Endothelial cell of umbilical vein (primary cell): Measurements from ENCODE around the gene DEFB126. TPM values are rescaled to one million over a fixed set of nuclear protein-coding genes. Genes with fewer than 3 reads are reported as not detected.

ENCODE experiments used
- BruUV-seq: library from RNA; stranded (reverse); fragments of 400-500 nt; replicated peaks from 2 replicates; lab custom pipeline; 2021; lab: Mats Ljungman, UMichigan
- CTCF ChIA-PET: fragments of 300-600, 350-600 bp; sonication (Branson Sonifier 250); formaldehyde crosslinking; loops from one replicate; lab custom pipeline; 2021; ENCODE audit warnings: antibody characterized with exemption, inconsistent platforms; lab: Charles Lee
- POLR2A ChIA-PET: fragments of 300-600, 350-600 bp; sonication (Branson Sonifier 250); formaldehyde crosslinking; loops from one replicate; lab custom pipeline; 2021; ENCODE audit warnings: antibody characterized with exemption, inconsistent platforms; lab: Charles Lee
- DNase-seq: peaks from one replicate; pipeline ENCODE4 v3.0.0-alpha.2; 2011; ENCODE audit warnings: low read depth, low spot score
- FAIRE-seq: peaks from 2 replicates; lab custom pipeline; 2011; peaks lifted over from hg19 to GRCh38; lab: Jason Lieb, UNC
- H2AFZ ChIP-seq: 2 replicates; pipeline ENCODE4 v1.6.0; 2012; ENCODE audit warnings: low read depth, low read length, control low read depth, inconsistent platforms
- H3K27ac ChIP-seq: 2 replicates; pipeline ENCODE4 v1.5.1; 2011; ENCODE audit warnings: low read depth, mild to moderate bottlenecking, control low read depth, low read length, moderate library complexity; ENCODE audit not compliant: insufficient read depth
- H3K27me3 ChIP-seq, 2 experiments: 2 replicates each; pipeline versions ENCODE4 v1.6.0 to v1.6.1; 2011; ENCODE audit warnings: low read length in 2 of 2, mixed read lengths in 1 of 2; ENCODE audit not compliant: control insufficient read depth in 2 of 2, insufficient read depth in 2 of 2
- H3K36me3 ChIP-seq, 2 experiments: 2 replicates in 1 of 2; 3 replicates in 1 of 2; pipeline ENCODE4 v1.5.1; 2011; ENCODE audit warnings: low read length in 2 of 2, mild to moderate bottlenecking in 1 of 2, moderate library complexity in 1 of 2; ENCODE audit not compliant: control insufficient read depth in 2 of 2, insufficient read depth in 2 of 2; ENCODE audit errors: extremely low read depth in 1 of 2
- H3K4me1 ChIP-seq: 3 replicates; pipeline ENCODE4 v1.5.1; 2011; ENCODE audit warnings: mild to moderate bottlenecking, low read length; ENCODE audit not compliant: control insufficient read depth, insufficient read depth; ENCODE audit errors: extremely low read depth
- H3K4me2 ChIP-seq: 2 replicates; pipeline ENCODE4 v1.6.1; 2011; ENCODE audit warnings: low read length, control low read depth, mixed read lengths; ENCODE audit not compliant: insufficient read depth
- H3K4me3 ChIP-seq, 3 experiments: fragments of 200-600 bp in 1 of 3; sonication (generic), shearing (Covaris generic) in 1 of 3; replicated peaks in 1 of 3; 2 replicates each; pipeline ENCODE4 v1.5.1; 2011 to 2016; ENCODE audit warnings: control low read depth in 3 of 3, low read length in 3 of 3, mild to moderate bottlenecking in 2 of 3, inconsistent platforms in 1 of 3, low read depth in 1 of 3, moderate library complexity in 1 of 3; ENCODE audit not compliant: insufficient read depth in 1 of 3
- H3K79me2 ChIP-seq: 2 replicates; pipeline ENCODE4 v1.6.0; 2012; ENCODE audit warnings: low read length, inconsistent platforms; ENCODE audit not compliant: control insufficient read depth, insufficient read depth
- H3K9ac ChIP-seq: replicated peaks from 2 replicates; pipeline ENCODE3; 2011; ENCODE audit warnings: low read length, control low read depth; ENCODE audit not compliant: insufficient read depth; ENCODE audit errors: extremely low read depth
- H3K9me1 ChIP-seq: replicated peaks from 3 replicates; pipeline ENCODE4 v1.6.0; 2011; ENCODE audit warnings: mild to moderate bottlenecking, low read length; ENCODE audit not compliant: control insufficient read depth, insufficient read depth; ENCODE audit errors: extremely low read depth
- H3K9me3 ChIP-seq: replicated peaks from 2 replicates; pipeline ENCODE4 v1.5.1; 2012; ENCODE audit warnings: low read length, inconsistent platforms; ENCODE audit not compliant: control insufficient read depth, insufficient read depth
- H4K20me1 ChIP-seq: replicated peaks from 2 replicates; pipeline ENCODE3; 2011; ENCODE audit warnings: mild to moderate bottlenecking, low read length; ENCODE audit not compliant: control insufficient read depth, insufficient read depth; ENCODE audit errors: extremely low read depth
- EZH2 ChIP-seq: IDR thresholded peaks from 2 replicates; pipeline ENCODE4 v1.6.1; 2012; ENCODE audit warnings: borderline replicate concordance, low read depth, mild to moderate bottlenecking, moderate library complexity, low read length, inconsistent platforms; ENCODE audit not compliant: severe bottlenecking
- FOS ChIP-seq: IDR thresholded peaks from 2 replicates; pipeline ENCODE4 v1.6.1; 2011; ENCODE audit warnings: mild to moderate bottlenecking, low read length, moderate library complexity, borderline replicate concordance; ENCODE audit not compliant: insufficient read depth
- GATA2 ChIP-seq: IDR thresholded peaks from 2 replicates; pipeline ENCODE4 v1.7.0; 2011; ENCODE audit warnings: low read depth, mild to moderate bottlenecking, moderate library complexity, mixed read lengths, low read length; ENCODE audit not compliant: insufficient read length, insufficient read depth
- JUN ChIP-seq: IDR thresholded peaks from 2 replicates; pipeline ENCODE4 v1.6.1; 2011; ENCODE audit warnings: borderline replicate concordance, low read depth; ENCODE audit not compliant: insufficient read length, insufficient read depth
- MYC ChIP-seq: IDR thresholded peaks from one replicate; pipeline ENCODE4 v1.6.1; 2011; ENCODE audit warnings: mild to moderate bottlenecking, low read depth, low read length
- POLR2A ChIP-seq: IDR thresholded peaks from 2 replicates; pipeline ENCODE4 v1.6.1; 2012; ENCODE audit warnings: low read depth, mild to moderate bottlenecking, control low read depth, low read length
- POLR2AphosphoS5 ChIP-seq: IDR thresholded peaks from 2 replicates; pipeline ENCODE4 v1.6.1; 2012; ENCODE audit warnings: low read depth, mild to moderate bottlenecking, control low read depth, low read length, moderate library complexity; ENCODE audit not compliant: insufficient read depth
- dilution Hi-C: fragments of 300-500 bp; cut with MboI; formaldehyde crosslinking; loops from one replicate; pipeline ENCODE4 v1.15.0; 2019; ENCODE audit warnings: low sequenced_read_pairs; ENCODE audit not compliant: extremely low pct_ligation_motif_present
- intact Hi-C: fragments of 100-400 bp; cut with micrococcal nuclease; formaldehyde crosslinking; loops from one replicate; pipeline ENCODE4 v1.10.0; 2022
- polyA plus RNA-seq, 4 experiments: library from polyadenylated mRNA; depleted of rRNA in 3 of 4; stranded (reverse) in 3 of 4; unstranded in 1 of 4; fragments of >200 nt; gene quantifications; 2 replicates each; pipeline versions ENCODE4 v1.2.1 to v1.2.3, GENCODE V29; 2011 to 2012; ENCODE audit warnings: missing spikeins in 1 of 4
- total RNA-seq: library from RNA; stranded (reverse); gene quantifications from 2 replicates; pipeline ENCODE4 v1.2.3, GENCODE V29; 2021
- TF ChIP-seq, protein P1 (sequence below), 2 donors: IDR thresholded peaks; 1 replicate in 1 of 2; 2 replicates in 1 of 2; pipeline ENCODE4 v1.5.1; 2011; ENCODE audit warnings: low read length in 2 of 2, mild to moderate bottlenecking in 2 of 2, moderate library complexity in 2 of 2, control low read depth in 1 of 2, inconsistent platforms in 1 of 2, low read depth in 1 of 2; ENCODE audit not compliant: insufficient read depth in 1 of 2; ENCODE audit errors: extremely low read depth in 1 of 2
- TF ChIP-seq, protein P2 (sequence below): IDR thresholded peaks from 2 replicates; pipeline ENCODE4 v1.6.1; 2011; ENCODE audit not compliant: insufficient read depth, insufficient read length

Gene DEFB126
- total and polyA plus RNA-seq, 2 donors (not counting 3 experiments of a cell fraction or from before 2014, with no cell fraction given), result not detected

DNA sequence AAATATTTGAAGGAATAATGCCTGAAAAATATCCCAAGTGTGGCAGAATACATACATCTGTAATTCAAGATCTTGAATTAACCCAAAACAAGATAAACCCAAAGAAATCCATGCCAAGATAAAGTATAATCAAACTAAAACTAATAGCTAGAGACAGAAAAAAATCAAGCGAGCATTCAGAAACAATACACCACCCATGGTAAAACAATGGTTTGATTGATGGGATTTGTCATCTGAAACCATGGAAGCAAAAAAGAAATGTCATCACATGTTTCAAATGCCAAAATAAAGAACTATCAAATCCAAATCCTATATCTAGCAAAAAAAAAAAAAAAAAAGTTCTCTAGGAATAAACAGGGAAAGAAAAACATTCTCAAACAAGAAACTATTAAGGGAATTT, 9.7 kb downstream of the DEFB126 start:
- ChIA-PET CTCF (no interaction called here), POLR2A (no interaction called here)
- no peaks in the 10 kb centered on the region for H3K36me3 ChIP-seq
- no peak overlapping the region for H3K4me2 ChIP-seq
- no peaks in the 10 kb centered on the region for H3K9me3 ChIP-seq
- H3K79me2 ChIP-seq, result no peaks in the 10 kb centered on the region
- intact Hi-C loops (no loop called here), dilution Hi-C loops (no loop called here)
- TF ChIP-seq, protein P1, sequence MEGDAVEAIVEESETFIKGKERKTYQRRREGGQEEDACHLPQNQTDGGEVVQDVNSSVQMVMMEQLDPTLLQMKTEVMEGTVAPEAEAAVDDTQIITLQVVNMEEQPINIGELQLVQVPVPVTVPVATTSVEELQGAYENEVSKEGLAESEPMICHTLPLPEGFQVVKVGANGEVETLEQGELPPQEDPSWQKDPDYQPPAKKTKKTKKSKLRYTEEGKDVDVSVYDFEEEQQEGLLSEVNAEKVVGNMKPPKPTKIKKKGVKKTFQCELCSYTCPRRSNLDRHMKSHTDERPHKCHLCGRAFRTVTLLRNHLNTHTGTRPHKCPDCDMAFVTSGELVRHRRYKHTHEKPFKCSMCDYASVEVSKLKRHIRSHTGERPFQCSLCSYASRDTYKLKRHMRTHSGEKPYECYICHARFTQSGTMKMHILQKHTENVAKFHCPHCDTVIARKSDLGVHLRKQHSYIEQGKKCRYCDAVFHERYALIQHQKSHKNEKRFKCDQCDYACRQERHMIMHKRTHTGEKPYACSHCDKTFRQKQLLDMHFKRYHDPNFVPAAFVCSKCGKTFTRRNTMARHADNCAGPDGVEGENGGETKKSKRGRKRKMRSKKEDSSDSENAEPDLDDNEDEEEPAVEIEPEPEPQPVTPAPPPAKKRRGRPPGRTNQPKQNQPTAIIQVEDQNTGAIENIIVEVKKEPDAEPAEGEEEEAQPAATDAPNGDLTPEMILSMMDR (IDR thresholded peaks at IDR 0.05; ENCODE audit: extremely low read depth in 1 of 2, insufficient read depth in 1 of 2, low read depth in 1 of 2, low read length in 2 of 2), result no peak
- TF ChIP-seq EZH2 (no peak), JUN (no peak), POLR2A (no peak), MYC (no peak), GATA2 (no peak), FOS (no peak), POLR2AphosphoS5 (no peak)
- TF ChIP-seq, protein P2, sequence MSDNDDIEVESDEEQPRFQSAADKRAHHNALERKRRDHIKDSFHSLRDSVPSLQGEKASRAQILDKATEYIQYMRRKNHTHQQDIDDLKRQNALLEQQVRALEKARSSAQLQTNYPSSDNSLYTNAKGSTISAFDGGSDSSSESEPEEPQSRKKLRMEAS, result no peak
- no peaks in the 10 kb centered on the region for H3K9me1 ChIP-seq
- no peak for DNase-seq
- no peak for FAIRE-seq
- no TSS peak for BruUV-seq
- H3K9ac ChIP-seq, result no peak overlapping the region
- H4K20me1 ChIP-seq, result no peaks in the 10 kb centered on the region
- H3K4me1 ChIP-seq, result no peaks in the 10 kb centered on the region
- H3K27me3 ChIP-seq, result peaks cover under 1 to 1% of the 10 kb centered on the region in 2 experiments
- no peak overlapping the region for H3K4me3 ChIP-seq
- H3K27ac ChIP-seq, result no peak overlapping the region
- no peak overlapping the region for H2AFZ ChIP-seq
